ENCODE results near the gene B4GALT2. TPM values are rescaled to one million over a fixed set of nuclear protein-coding genes. Genes with fewer than 3 reads are reported as not detected.
A peak's percentile ranks its signal among the peaks of the same experiment; 100 is the strongest.

The B4GALT2 gene
- polyA plus RNA-seq, 1 donor, result 41.5 TPM

DNA sequence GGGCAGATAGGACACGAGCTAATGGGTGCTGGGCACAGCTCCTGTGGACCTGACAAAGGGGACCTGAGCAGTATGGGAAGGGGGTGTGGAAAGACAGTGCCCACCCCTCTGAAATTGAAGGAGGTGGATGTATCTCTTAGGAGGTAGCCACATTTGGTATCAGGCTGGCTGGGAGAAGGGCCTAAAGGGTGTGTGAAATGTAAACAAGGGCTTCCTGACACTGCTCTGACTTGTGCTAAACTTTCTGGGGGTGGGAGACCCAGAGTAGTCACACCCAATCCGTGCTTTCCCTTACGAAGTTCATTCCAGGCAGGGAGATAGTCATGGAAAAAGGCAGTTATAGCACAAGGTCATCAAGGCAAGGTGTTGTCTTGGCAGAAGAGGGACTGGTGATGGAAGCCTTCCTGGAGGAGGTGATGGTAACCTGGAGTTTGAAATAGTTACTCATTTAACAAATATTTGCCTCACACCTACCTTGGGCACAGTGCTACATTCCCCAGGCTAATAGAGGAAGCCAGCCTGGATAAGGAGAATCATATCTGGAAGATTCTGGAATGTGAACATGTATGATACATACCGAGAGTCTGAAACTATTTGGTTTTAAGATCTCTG, 7.1 kb downstream of the B4GALT2 start:
- no peak for DNase-seq

DNA sequence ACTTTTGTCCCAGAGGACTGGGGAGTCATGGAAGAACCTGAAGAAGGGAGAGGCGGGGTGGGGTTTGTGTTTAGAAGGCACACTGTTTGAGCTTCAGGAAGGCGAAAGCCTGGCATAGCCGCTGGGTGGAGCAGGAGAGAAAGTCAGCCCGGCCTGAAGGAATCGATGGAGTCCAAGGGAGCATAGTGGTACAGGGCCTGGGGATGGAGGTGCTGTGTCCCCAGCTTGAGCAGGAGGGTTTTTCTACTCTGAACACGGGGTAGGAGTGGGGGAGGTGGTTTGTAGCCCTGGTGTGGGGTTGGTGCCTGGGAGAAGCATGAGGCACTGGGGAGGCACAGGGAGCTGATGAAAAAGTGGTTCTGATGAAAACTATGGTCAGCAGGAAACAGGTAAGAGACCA, 7.7 kb downstream of the B4GALT2 start:
- no peak for DNase-seq

DNA sequence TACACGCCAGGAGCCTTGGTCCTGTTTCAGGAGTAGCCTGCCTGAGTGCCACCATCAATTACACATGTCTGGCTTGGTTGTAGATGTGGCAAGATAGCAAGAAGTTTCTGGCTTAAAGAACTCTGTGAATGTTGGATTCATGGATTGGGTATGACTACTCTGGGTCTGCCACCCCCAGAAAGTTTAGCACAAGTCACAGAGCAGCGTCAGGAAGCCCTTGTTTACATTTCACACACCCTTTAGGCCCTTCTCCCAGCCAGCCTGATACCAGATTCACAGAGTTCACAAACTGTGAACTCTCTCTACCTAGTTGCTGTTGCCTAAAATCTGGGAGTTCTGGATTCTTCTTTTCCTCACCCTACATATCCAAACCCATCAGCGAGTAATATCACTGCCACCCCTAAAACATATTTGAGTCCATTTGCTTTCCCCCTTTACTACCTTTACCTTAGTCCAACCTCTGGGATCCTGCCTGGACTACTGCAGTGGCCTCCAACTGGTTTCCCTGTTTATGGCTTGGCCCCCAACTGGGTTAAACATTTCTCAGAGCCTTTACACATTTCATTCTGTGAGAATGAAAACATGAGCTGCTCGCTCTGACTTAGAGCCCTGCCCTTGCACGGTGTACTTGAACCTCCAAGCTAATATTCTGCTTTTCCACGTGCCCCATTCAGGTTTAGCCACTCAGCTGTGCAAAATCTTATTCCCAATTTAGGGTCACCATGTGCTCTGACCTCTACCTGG, 8.3 kb downstream of the B4GALT2 start:
- no peak for DNase-seq

GRCh38 chr1:43990271-43991199, 11.5 kb downstream of the B4GALT2 start:
- no peak for DNase-seq

- no peak for DNase-seq
Measured at GRCh38 chr1:43991200-43991475, 12.1 kb downstream of the B4GALT2 start.

- DNase-seq, result peak; percentile 78
Measured at GRCh38 chr1:43991476-43992231, 12.6 kb downstream of the B4GALT2 start, which contains the start of gene CCDC24. TSS of gene CCDC24 (plus strand) at chr1:43991599. CDS start at chr1:43991879, 280 bp downstream.

DNA sequence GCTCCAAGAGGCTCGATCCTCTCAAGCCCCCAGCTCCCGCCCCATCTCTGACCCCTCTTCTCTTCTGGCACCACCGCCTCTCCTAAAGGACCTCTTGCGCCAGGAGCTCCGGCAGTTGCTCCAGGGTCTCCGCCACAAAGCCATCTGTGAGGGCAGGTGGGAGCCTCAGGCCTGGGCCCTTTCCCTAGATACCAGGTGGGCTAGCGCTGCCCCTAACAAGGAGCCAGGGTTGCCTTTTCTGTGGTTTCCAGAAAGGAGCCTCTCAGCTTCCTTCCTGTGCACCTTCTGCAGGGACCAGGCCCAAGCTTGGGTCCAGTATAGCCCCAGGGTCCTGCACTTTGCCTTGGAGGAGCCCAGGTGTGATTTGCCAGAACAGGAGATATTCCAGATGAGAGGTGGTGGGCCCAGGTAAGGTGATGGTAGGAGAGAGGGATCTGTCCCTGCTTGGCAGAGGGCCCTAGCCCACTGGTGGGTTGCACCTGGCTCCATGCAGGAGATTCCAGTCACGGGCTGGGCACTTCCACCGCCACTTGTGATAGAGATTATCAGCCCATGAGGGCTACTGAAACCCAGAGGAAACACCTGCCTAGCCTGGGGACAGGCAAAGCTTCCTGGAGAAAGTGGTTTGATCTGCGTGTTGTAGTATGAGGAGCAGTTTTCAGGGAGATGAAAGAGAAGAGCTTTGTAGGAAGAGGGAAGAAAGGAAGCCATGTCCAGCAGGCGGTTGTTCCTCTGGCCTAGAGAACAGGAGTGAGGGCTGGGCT, 13.4 kb downstream of the B4GALT2 start:
- no peak for DNase-seq

DNA sequence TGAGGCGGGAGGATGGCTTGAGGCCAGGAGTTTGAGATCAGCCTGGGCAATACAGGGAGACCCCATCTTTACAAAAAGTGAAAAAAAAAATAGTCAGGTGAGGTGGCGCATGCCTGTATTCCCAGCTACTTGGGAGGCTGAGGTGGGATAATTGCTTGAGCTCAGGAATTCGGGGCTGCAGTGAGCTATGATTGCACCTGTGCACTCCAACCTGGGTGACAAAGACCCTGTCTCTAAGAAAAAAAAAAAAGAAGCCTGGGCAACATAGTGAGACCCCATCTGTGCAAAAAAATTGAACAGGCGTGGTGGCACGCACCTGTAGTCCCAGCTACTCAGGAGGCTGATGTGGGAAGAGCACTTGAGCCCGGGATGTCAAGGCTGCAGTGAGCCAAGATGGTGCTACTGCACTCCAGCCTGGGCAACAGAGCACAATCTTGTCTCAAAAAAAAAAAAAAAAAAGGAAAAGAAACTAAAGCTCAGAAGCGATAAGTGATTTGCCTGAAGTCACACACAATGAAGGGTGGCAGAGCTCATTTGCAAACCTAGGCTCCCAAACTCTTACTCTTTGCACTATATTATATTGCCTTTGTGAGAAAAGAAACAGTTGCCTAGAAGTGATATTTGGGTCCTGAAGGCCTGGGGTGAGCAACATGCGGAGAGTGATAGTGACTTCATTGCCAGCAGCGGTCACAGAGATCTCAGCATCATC, 14.3 kb downstream of the B4GALT2 start:
- no peak for DNase-seq

DNA sequence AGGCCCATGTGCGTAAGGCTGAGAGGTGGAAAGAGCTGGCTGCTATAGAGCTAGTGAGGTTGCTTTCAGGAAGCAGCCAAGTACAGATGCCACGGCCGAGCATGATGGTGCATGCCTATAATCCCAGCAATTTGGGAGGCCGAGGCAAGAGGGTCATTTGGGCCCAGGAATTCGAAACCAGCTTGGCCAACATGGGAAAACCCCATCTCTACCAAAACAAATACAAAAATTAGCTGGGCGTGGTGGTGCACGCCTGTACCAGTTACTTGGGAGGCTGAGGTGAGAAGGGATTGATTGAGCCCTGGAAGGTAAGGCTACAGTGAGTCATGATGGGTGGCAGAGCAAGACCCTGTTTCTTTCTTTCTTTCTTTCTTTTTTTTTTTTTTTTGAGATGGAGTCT, 15.1 kb downstream of the B4GALT2 start:
- DNase-seq, result no peak

DNA sequence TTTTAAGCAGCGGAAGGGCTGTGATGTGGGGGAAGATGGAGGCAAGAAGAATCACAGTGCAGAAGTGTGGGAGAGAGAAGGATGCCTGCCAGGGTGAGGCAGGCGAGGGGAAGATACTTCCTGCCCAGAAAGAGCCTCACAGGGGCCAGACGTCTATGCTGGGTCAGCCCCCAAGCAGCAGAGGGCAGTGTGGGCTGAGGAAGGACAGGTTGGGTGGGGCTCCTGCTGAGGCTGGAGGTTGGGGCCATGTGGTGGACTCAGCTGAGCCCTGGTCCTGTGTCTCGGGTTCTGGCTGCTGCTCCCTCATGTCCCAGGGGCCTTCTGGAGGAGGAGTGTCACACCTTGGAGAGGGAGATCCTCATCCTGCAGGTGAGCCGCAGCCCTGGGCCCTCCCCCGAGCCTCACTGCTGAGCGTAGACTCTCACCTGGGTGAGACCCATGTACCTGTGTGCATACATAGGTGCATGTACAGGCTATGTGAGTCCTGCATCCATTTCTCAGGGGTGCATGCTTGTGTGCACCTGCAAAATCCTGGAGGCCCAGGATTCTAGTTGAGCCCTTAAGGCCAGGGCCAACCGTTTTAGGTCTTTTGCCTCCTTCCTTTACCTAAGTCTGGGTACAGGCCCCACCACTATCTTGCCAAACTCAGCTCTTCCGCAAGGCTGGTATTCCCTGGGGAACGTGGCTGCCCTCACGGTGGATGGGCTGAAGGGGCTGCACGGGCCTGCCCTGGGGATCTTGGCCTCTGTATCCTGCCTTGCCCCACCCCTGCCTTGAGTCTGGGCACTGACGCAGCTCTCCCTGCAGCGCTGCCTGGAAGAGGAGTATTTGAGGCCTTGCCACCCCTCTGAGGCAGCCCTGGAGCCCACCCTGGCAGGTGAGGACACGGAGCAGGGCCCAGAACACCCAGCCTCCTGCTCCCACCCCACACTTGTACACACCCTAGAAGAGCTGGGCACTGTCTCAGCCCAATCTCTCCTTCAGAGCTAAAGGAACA, 16.1 kb downstream of the B4GALT2 start:
- no peak for DNase-seq

GRCh38 chr1:43995984-43996732, 17.1 kb downstream of the B4GALT2 start:
- no peak for DNase-seq

DNA sequence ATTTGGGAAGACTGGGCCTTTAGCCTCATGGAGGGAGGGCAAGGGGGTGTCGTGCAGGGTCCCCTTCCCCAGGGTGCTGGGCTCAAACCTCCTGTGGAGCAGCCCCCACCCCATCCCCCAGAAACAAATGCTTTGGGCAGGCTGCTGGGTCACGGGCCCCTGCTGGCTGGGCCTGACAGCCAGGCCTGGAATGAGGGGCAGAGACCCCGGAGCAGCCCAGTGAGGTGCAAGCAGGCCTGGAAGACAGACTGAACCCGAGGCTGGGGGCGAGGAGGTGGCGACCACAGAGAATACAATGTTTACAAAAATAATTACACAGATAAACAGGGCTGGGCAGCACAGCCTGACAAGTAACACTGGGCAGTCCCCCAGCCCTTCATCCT, 17.7 kb downstream of the B4GALT2 start:
- DNase-seq, result no peak

- no peak for DNase-seq
Measured at GRCh38 chr1:43997295-43997999, 18.4 kb downstream of the B4GALT2 start.

DNA sequence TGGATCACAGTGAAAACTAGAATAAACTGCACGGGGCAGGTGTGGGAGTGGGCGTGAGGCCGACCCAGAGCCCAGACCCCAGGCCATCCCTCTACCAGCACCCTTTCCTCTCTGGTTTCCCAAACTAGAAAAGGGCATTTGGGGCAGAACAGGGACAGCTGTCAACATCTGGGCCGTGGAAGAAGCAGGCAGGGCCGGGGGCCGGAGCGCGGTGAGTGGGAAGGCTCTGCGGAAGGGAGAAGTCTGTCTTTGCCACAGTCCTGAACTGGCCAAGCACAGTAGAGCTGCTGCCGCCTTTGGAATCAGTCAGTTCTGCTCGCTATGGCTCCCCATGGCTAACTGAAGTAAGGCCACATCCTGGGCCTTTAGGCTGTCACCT, 19.0 kb downstream of the B4GALT2 start:
- no peak for DNase-seq

- DNase-seq, result no peak
Measured at GRCh38 chr1:43999455-43999854, 20.4 kb downstream of the B4GALT2 start.

GRCh38 chr1:44000122-44000665, 21.2 kb downstream of the B4GALT2 start:
- no peak for DNase-seq

DNA sequence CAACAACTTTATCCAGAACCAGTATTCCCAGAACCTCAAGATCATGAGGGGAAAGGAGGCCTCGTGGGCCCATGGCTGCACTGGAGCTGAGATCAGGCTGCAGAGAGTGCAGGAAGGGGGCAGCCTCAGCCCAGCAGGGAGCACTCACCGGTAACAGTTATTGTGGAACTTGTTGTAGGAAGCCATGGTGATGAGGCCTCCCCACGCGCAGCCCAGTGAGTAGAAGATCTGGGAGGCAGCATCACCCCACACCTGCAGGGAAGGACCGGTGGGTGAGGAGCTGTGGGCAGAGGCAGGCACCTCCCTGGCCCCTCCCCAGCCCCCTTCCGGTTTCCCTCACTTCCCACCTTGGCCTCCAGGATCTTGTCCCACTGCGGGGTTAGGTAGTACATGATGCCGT, 23.2 kb downstream of the B4GALT2 start:
- no peak for DNase-seq

GRCh38 chr1:44002606-44003157, 23.7 kb downstream of the B4GALT2 start:
- no peak for DNase-seq

Measured in hindlimb muscle (tissue), 1 donor.